GM12878 (cell line): ENCODE results near the gene SORL1. TPM values are rescaled to one million over a fixed set of nuclear protein-coding genes. Genes with fewer than 3 reads are reported as not detected.

ENCODE experiments used
- ASH2L ChIP-seq: fragments of 300-600, 200-600 bp; sonication (generic); IDR thresholded peaks from 2 replicates; pipeline ENCODE4 v1.6.1; 2017; ENCODE audit warnings: low read depth, mild to moderate bottlenecking, borderline replicate concordance
- ATF7 ChIP-seq: fragments of 450-650 bp; IDR thresholded peaks from 2 replicates; pipeline ENCODE4 v1.6.1; 2016; ENCODE audit warnings: low read depth, mild to moderate bottlenecking
- BRCA1 ChIP-seq: IDR thresholded peaks from 2 replicates; pipeline ENCODE4 v1.6.1; 2011; ENCODE audit warnings: low read depth, low read length, improper control_type of control experiment
- CHD1 ChIP-seq: IDR thresholded peaks from 2 replicates; pipeline ENCODE4 v1.6.1; 2012; ENCODE audit warnings: low read depth, low read length, improper control_type of control experiment
- CREB1 ChIP-seq: IDR thresholded peaks from 2 replicates; pipeline ENCODE4 v1.6.1; 2012; ENCODE audit warnings: low read depth, mild to moderate bottlenecking, inconsistent platforms
- CREM ChIP-seq: IDR thresholded peaks from 2 replicates; pipeline ENCODE4 v1.6.1; 2014; ENCODE audit warnings: antibody characterized with exemption, low read depth
- E2F4 ChIP-seq: IDR thresholded peaks from 2 replicates; pipeline ENCODE4 v1.6.1; 2012; ENCODE audit warnings: low read depth, low read length, improper control_type of control experiment
- EED ChIP-seq: sonication (generic); IDR thresholded peaks from 2 replicates; pipeline ENCODE4 v1.6.1; 2016; ENCODE audit warnings: antibody characterized with exemption, low read depth
- GABPA ChIP-seq: IDR thresholded peaks from 2 replicates; pipeline ENCODE4 v1.6.1; 2014; ENCODE audit warnings: antibody characterized with exemption, low read depth, mild to moderate bottlenecking, inconsistent platforms
- IKZF1 ChIP-seq: fragments of 450-650 bp; conservative IDR thresholded peaks from 2 replicates; pipeline ENCODE4 v1.6.1; 2017; ENCODE audit warnings: antibody characterized with exemption, mild to moderate bottlenecking
- IRF3 ChIP-seq: fragments of 450-650 bp; IDR thresholded peaks from 2 replicates; pipeline ENCODE4 v1.6.1; 2014; ENCODE audit warnings: mild to moderate bottlenecking
- JUNB ChIP-seq: IDR thresholded peaks from 2 replicates; pipeline ENCODE4 v1.6.1; 2016; ENCODE audit warnings: antibody characterized with exemption, mild to moderate bottlenecking
- KAT2A ChIP-seq: conservative IDR thresholded peaks from 2 replicates; pipeline ENCODE4 v1.6.1; 2011; ENCODE audit warnings: low read depth, low read length; ENCODE audit not compliant: control insufficient read depth
- MXI1 ChIP-seq: fragments of 150-350 bp; IDR thresholded peaks from 2 replicates; pipeline ENCODE4 v1.6.1; 2011; ENCODE audit warnings: low read depth, mild to moderate bottlenecking, inconsistent platforms, low read length, improper control_type of control experiment
- NFYB ChIP-seq: IDR thresholded peaks from 2 replicates; pipeline ENCODE4 v1.6.1; 2011; ENCODE audit warnings: low read depth, mild to moderate bottlenecking, low read length, improper control_type of control experiment, moderate library complexity; ENCODE audit not compliant: insufficient read depth
- NKRF ChIP-seq: fragments of 450-650 bp; conservative IDR thresholded peaks from 2 replicates; pipeline ENCODE4 v1.6.1; 2017; ENCODE audit warnings: mild to moderate bottlenecking, moderate library complexity
- POU2F2 ChIP-seq: IDR thresholded peaks from 3 replicates; pipeline ENCODE4 v1.6.1; 2011; ENCODE audit warnings: low read depth, mild to moderate bottlenecking, low read length, borderline replicate concordance
- RELA ChIP-seq: fragments of 450-650 bp; IDR thresholded peaks from 2 replicates; pipeline ENCODE4 v1.8.0; 2014; ENCODE audit warnings: borderline replicate concordance; ENCODE audit not compliant: partially characterized antibody
- SIX5 ChIP-seq: IDR thresholded peaks from 2 replicates; pipeline ENCODE4 v1.6.1; 2011; ENCODE audit warnings: mild to moderate bottlenecking, low read depth, low read length, moderate library complexity; ENCODE audit not compliant: severe bottlenecking
- SMAD5 ChIP-seq: IDR thresholded peaks from 2 replicates; pipeline ENCODE4 v1.6.1; 2016; ENCODE audit warnings: antibody characterized with exemption, low read depth
- SPI1 ChIP-seq: IDR thresholded peaks from 2 replicates; pipeline ENCODE4 v1.6.1; 2011; ENCODE audit warnings: low read depth, mild to moderate bottlenecking, low read length, moderate library complexity, borderline replicate concordance; ENCODE audit not compliant: insufficient read depth
- SREBF1 ChIP-seq: IDR thresholded peaks from 2 replicates; pipeline ENCODE4 v1.6.1; 2012; ENCODE audit warnings: mild to moderate bottlenecking, low read length
- SUPT20H ChIP-seq: IDR thresholded peaks from 2 replicates; pipeline ENCODE4 v1.6.1; 2011; ENCODE audit warnings: low read depth, mild to moderate bottlenecking, low read length, moderate library complexity, borderline replicate concordance; ENCODE audit not compliant: control insufficient read depth
- SUZ12 ChIP-seq: fragments of 200-600 bp; sonication (generic); IDR thresholded peaks from one replicate; pipeline ENCODE4 v1.6.1; 2018; ENCODE audit warnings: antibody characterized with exemption, mild to moderate bottlenecking; ENCODE audit not compliant: unreplicated experiment
- TAF1 ChIP-seq: IDR thresholded peaks from 2 replicates; pipeline ENCODE4 v1.6.1; 2011; ENCODE audit warnings: mild to moderate bottlenecking, low read depth, low read length, borderline replicate concordance
- ZBED1 ChIP-seq: IDR thresholded peaks from 2 replicates; pipeline ENCODE4 v1.6.1; 2016; ENCODE audit warnings: borderline replicate concordance
- ZNF207 ChIP-seq: fragments of 450-650 bp; IDR thresholded peaks from 2 replicates; pipeline ENCODE4 v1.6.1; 2014; ENCODE audit warnings: antibody characterized with exemption, mild to moderate bottlenecking, borderline replicate concordance
- ZNF217 ChIP-seq: fragments of 450-650 bp; IDR thresholded peaks from 2 replicates; pipeline ENCODE4 v1.6.1; 2017; ENCODE audit warnings: antibody characterized with exemption, mild to moderate bottlenecking
- ZNF24 ChIP-seq: fragments of 450-650 bp; IDR thresholded peaks from 2 replicates; pipeline ENCODE4 v1.6.1; 2017; ENCODE audit warnings: antibody characterized with exemption, mild to moderate bottlenecking
- ZZZ3 ChIP-seq: IDR thresholded peaks from 2 replicates; pipeline ENCODE4 v1.6.1; 2011; ENCODE audit warnings: low read depth; ENCODE audit not compliant: control insufficient read depth, insufficient read length
- polyA plus RNA-seq, 11 experiments: library from polyadenylated mRNA; depleted of rRNA in 4 of 11; unstranded in 6 of 11; stranded (reverse) in 5 of 11; fragments of >200 nt; fragmentation: Nextera tagmentation in 4 of 11; fragmentation: Illumina TruSeq in 1 of 11; extraction: Ambion mirVana in 4 of 11; extraction: Trizol in 1 of 11; gene quantifications; 1 replicate in 1 of 11; 2 replicates in 10 of 11; pipeline versions ENCODE4 v1.2.1 to v1.2.3, GENCODE V29; 2011 to 2016; ENCODE audit warnings: inconsistent platforms in 2 of 11, missing spikeins in 2 of 11, low read depth in 1 of 11
- total RNA-seq, 4 experiments: library from RNA; depleted of rRNA in 3 of 4; stranded (reverse); fragments of >200 nt in 3 of 4; fragmentation: Illumina TruSeq in 1 of 4; extraction: Trizol in 1 of 4; gene quantifications; 2 replicates each; pipeline versions ENCODE4 v1.2.1 to v1.2.3, GENCODE V29; 2013 to 2021

SORL1 gene
- total and polyA plus RNA-seq, 10 of the 15 experiments (the other 5 are each of a cell fraction or from before 2014, with no cell fraction given) = 20.2 to 107 (median 59.9) TPM

- no peak for TF ChIP-seq SPI1
- TF ChIP-seq ZNF24 = 0 out of 2 replicates have a peak, but pooled peaks have one; percentile 39
- no peak for TF ChIP-seq SIX5
- no peak for TF ChIP-seq GABPA
- peak; percentile 71; the same call in 1 of the 2 replicates for TF ChIP-seq ASH2L
- no peak for TF ChIP-seq ZZZ3
- TF ChIP-seq IKZF1 = peak; percentile 82
- no peak for TF ChIP-seq NFYB
- TF ChIP-seq RELA = no peak
- no peak for TF ChIP-seq SUZ12
- no peak for TF ChIP-seq JUNB
- TF ChIP-seq CREM = no peak; the same call in 1 of the 2 replicates
- no peak for TF ChIP-seq IRF3
- peak; percentile 33; the same call in 1 of the 2 replicates for TF ChIP-seq ZBED1
- no peak for TF ChIP-seq EED
- no peak; the same call in 2 of the 3 replicates for TF ChIP-seq POU2F2
- TF ChIP-seq CHD1 = no peak
- peak; percentile 71; the same call in 1 of the 2 replicates for TF ChIP-seq TAF1
- TF ChIP-seq MXI1 = no peak
- no peak for TF ChIP-seq ZNF217
- no peak for TF ChIP-seq SUPT20H
- TF ChIP-seq NKRF = peak; percentile 63; the same call in 1 of the 2 replicates
- no peak for TF ChIP-seq ZNF207
- TF ChIP-seq SMAD5 = 0 out of 2 replicates have a peak, but pooled peaks have one; percentile 4
- no peak for TF ChIP-seq SREBF1
- no peak for TF ChIP-seq BRCA1
- no peak for TF ChIP-seq CREB1
- TF ChIP-seq ATF7 = no peak
- TF ChIP-seq KAT2A = no peak
- no peak for TF ChIP-seq E2F4
These were observed at the start of gene SORL1 (continued) for GRCh38 chr11:121451986-121452608.
